SK-N-SH treated with all-trans-retinoic acid at 6 μM for 48 hours (cell line): Measurements from ENCODE around the gene POMGNT2.

Experiments used
- CSRNP3 ChIP-seq: fragments of 250-450 bp; sonication (Bioruptor Pico); IDR thresholded peaks from 2 replicates; pipeline ENCODE4 v1.5.1; 2021; ENCODE audit warnings: mild to moderate bottlenecking, moderate library complexity
- POU6F1 ChIP-seq: fragments of 250-450 bp; sonication (Bioruptor Pico); IDR thresholded peaks from 2 replicates; pipeline ENCODE4 v1.8.0; 2021; ENCODE audit warnings: low read depth, mild to moderate bottlenecking, moderate library complexity, borderline replicate concordance
- RARB ChIP-seq: fragments of 250-450 bp; sonication (Bioruptor Pico); IDR thresholded peaks from 2 replicates; pipeline ENCODE4 v1.8.0; 2021; ENCODE audit warnings: mild to moderate bottlenecking, moderate library complexity
- SNAI2 ChIP-seq: fragments of 250-450 bp; sonication (Bioruptor Pico); IDR thresholded peaks from 2 replicates; pipeline ENCODE4 v1.5.0; 2020; ENCODE audit warnings: mild to moderate bottlenecking, moderate library complexity
- TCF4 ChIP-seq: fragments of 250-450 bp; sonication (Bioruptor Pico); IDR thresholded peaks from 2 replicates; pipeline ENCODE4 v1.8.0; 2021; ENCODE audit warnings: mild to moderate bottlenecking, moderate library complexity, borderline replicate concordance
- ZC3H10 ChIP-seq: fragments of 250-450 bp; sonication (Bioruptor Pico); IDR thresholded peaks from 2 replicates; pipeline ENCODE4 v1.5.1; 2021; ENCODE audit warnings: mild to moderate bottlenecking, moderate library complexity
- ZFP3 ChIP-seq: fragments of 250-450 bp; sonication (Bioruptor Pico); IDR thresholded peaks from 2 replicates; pipeline ENCODE4 v1.5.0; 2020; ENCODE audit warnings: mild to moderate bottlenecking, moderate library complexity
- ZFP30 ChIP-seq: fragments of 450-650 bp; formaldehyde crosslinking; IDR thresholded peaks from 2 replicates; pipeline ENCODE4 v1.5.0; 2022; ENCODE audit warnings: mild to moderate bottlenecking, moderate library complexity
- ZNF70 ChIP-seq: fragments of 450-650 bp; formaldehyde crosslinking; IDR thresholded peaks from 2 replicates; pipeline ENCODE4 v1.5.0; 2020; ENCODE audit warnings: mild to moderate bottlenecking, moderate library complexity
- ZNF8 ChIP-seq: fragments of 450-650 bp; formaldehyde crosslinking; IDR thresholded peaks from 2 replicates; pipeline ENCODE4 v1.5.0; 2020; ENCODE audit warnings: mild to moderate bottlenecking, moderate library complexity
- TF ChIP-seq, protein P1 (sequence below): fragments of 250-450 bp; sonication (Bioruptor Pico); IDR thresholded peaks from 2 replicates; pipeline ENCODE4 v1.5.1; 2020; ENCODE audit warnings: low read depth, mild to moderate bottlenecking, moderate library complexity
- TF ChIP-seq, protein P2 (sequence below): fragments of 250-450 bp; sonication (Bioruptor Pico); IDR thresholded peaks from 2 replicates; pipeline ENCODE4 v1.5.0; 2020; ENCODE audit warnings: mild to moderate bottlenecking, moderate library complexity

DNA sequence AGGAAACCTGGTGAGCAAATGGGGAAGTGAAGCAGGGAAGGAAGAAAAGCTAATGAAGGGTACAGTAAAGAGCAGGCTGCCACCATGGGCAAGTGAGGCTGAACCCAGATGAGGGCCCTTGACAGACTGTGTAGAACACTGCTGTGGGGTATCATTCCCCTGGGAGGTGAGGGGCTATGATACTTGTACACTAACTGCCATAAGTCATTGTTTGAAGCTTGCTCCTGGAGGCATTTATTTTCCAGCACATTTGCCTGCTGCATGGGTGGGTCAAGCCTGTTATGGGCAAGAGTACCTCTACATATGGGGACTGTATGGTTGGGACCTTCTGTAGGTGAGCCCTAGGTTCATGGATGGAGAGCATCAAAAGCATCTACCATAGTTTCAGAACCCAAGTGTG, 57.4 kb downstream of the POMGNT2 start:
- TF ChIP-seq, protein P1, sequence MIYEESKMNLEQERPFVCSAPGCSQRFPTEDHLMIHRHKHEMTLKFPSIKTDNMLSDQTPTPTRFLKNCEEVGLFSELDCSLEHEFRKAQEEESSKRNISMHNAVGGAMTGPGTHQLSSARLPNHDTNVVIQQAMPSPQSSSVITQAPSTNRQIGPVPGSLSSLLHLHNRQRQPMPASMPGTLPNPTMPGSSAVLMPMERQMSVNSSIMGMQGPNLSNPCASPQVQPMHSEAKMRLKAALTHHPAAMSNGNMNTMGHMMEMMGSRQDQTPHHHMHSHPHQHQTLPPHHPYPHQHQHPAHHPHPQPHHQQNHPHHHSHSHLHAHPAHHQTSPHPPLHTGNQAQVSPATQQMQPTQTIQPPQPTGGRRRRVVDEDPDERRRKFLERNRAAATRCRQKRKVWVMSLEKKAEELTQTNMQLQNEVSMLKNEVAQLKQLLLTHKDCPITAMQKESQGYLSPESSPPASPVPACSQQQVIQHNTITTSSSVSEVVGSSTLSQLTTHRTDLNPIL, result no peak
- TF ChIP-seq ZFP30 (CRISPR knock-in tag), result no peak
- TF ChIP-seq CSRNP3 (CRISPR knock-in tag), result no peak
- TF ChIP-seq, protein P2, sequence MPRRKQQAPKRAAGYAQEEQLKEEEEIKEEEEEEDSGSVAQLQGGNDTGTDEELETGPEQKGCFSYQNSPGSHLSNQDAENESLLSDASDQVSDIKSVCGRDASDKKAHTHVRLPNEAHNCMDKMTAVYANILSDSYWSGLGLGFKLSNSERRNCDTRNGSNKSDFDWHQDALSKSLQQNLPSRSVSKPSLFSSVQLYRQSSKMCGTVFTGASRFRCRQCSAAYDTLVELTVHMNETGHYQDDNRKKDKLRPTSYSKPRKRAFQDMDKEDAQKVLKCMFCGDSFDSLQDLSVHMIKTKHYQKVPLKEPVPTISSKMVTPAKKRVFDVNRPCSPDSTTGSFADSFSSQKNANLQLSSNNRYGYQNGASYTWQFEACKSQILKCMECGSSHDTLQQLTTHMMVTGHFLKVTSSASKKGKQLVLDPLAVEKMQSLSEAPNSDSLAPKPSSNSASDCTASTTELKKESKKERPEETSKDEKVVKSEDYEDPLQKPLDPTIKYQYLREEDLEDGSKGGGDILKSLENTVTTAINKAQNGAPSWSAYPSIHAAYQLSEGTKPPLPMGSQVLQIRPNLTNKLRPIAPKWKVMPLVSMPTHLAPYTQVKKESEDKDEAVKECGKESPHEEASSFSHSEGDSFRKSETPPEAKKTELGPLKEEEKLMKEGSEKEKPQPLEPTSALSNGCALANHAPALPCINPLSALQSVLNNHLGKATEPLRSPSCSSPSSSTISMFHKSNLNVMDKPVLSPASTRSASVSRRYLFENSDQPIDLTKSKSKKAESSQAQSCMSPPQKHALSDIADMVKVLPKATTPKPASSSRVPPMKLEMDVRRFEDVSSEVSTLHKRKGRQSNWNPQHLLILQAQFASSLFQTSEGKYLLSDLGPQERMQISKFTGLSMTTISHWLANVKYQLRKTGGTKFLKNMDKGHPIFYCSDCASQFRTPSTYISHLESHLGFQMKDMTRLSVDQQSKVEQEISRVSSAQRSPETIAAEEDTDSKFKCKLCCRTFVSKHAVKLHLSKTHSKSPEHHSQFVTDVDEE (CRISPR knock-in tag), result no peak
- TF ChIP-seq ZNF70 (CRISPR knock-in tag), result no peak
- no peak for TF ChIP-seq ZFP3 (CRISPR knock-in tag)
- no peak for TF ChIP-seq ZNF8
- TF ChIP-seq RARB (CRISPR knock-in tag), result no peak
- TF ChIP-seq SNAI2 (CRISPR knock-in tag), result no peak
- no peak for TF ChIP-seq POU6F1 (CRISPR knock-in tag)
- no peak for TF ChIP-seq ZC3H10 (CRISPR knock-in tag)
- no peak for TF ChIP-seq TCF4 (CRISPR knock-in tag)
